GM19463 (cell line): Measurements from ENCODE around the gene TAF6L.
"Not testable (repeated sequence)": the region's sequence is repeated elsewhere in the genome, so short reads cannot be mapped to it uniquely, and the experiment has no call there.

Experiments used
- ATAC-seq: cut with Tn5 transposase; IDR thresholded peaks from one replicate; pipeline ENCODE4 v1.9.1; 2021; ENCODE audit warnings: mild to moderate bottlenecking, moderate library complexity; ENCODE audit not compliant: unreplicated experiment

The TAF6L gene

GRCh38 chr11:62755086-62755615, 16.0 kb upstream of the TAF6L start:
- ATAC-seq, result no peak

GRCh38 chr11:62757846-62758788, 13.1 kb upstream of the TAF6L start:
- ATAC-seq, result no peak

GRCh38 chr11:62760867-62761227, 10.3 kb upstream of the TAF6L start:
- not testable (repeated sequence) for ATAC-seq

GRCh38 chr11:62770778-62771143, 435 bp upstream of the TAF6L start:
- no peak for ATAC-seq

GRCh38 chr11:62774407-62774806, 3.2 kb downstream of the TAF6L start:
- ATAC-seq, result no peak

GRCh38 chr11:62775646-62776045, 4.5 kb downstream of the TAF6L start:
- ATAC-seq, result no peak

GRCh38 chr11:62777389-62777788, 6.2 kb downstream of the TAF6L start:
- ATAC-seq, result no peak

- ATAC-seq, result no peak
Observed at GRCh38 chr11:62778441-62778840, 7.2 kb downstream of the TAF6L start.

GRCh38 chr11:62782753-62783152, 11.6 kb downstream of the TAF6L start:
- ATAC-seq, result no peak

- ATAC-seq, result peak; percentile 68
Observed at GRCh38 chr11:62786318-62787004, 15.3 kb downstream of the TAF6L start.

GRCh38 chr11:62787005-62787759, 16.0 kb downstream of the TAF6L start, which contains the start of gene TMEM179B:
TSS of gene TMEM179B (plus strand) at chr11:62787402. CDS start at chr11:62787432, 30 bp downstream.
- ATAC-seq, result peak; percentile 63

- ATAC-seq, result no peak
Observed at GRCh38 chr11:62788991-62789390, 17.8 kb downstream of the TAF6L start.

- no peak for ATAC-seq
Observed at GRCh38 chr11:62789576-62789975, 18.4 kb downstream of the TAF6L start.

GRCh38 chr11:62791501-62792201, 20.5 kb downstream of the TAF6L start, which contains the start of gene TMEM223:
TSS of gene TMEM223 (minus strand) at chr11:62792006. CDS start at chr11:62791994, 12 bp downstream.
- peak; percentile 72 for ATAC-seq

- ATAC-seq, result no peak
Observed at GRCh38 chr11:62792202-62792575, 21.0 kb downstream of the TAF6L start.

- no peak for ATAC-seq
Observed at GRCh38 chr11:62794201-62794775, 23.1 kb downstream of the TAF6L start.

GRCh38 chr11:62796281-62796680, 25.1 kb downstream of the TAF6L start:
- no peak for ATAC-seq

- ATAC-seq, result no peak
Observed at GRCh38 chr11:62799486-62799885, 28.3 kb downstream of the TAF6L start.

- ATAC-seq, result no peak
Observed at GRCh38 chr11:62801071-62801470, 29.9 kb downstream of the TAF6L start.
